ENCODE measurements around the gene RNF213.

Gene RNF213

DNA sequence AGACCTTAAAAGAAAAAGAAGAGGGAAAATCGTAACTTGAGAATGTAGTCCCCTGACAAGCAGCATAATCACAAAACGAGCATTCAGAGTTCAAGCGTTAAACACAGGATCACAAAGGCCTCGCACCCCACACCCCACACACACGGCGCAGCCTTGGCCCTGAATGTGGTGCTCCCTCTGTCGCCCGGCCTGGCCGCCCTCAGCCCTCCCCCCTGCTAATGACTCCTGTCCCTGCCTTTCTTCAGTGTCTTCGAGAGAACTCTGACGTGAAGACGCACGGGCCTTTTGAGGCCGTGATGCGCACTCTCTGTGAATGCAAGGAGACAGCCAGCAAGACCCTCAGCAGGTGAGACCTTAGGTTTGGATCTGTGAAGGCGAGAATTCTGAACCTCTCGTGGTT lies 106.9 kb downstream of the RNF213 start:
- no peak overlapping the region for H3K4me3 ChIP-seq (ENCODE audit: low read depth, low read length)
- TF ChIP-seq, protein P1, sequence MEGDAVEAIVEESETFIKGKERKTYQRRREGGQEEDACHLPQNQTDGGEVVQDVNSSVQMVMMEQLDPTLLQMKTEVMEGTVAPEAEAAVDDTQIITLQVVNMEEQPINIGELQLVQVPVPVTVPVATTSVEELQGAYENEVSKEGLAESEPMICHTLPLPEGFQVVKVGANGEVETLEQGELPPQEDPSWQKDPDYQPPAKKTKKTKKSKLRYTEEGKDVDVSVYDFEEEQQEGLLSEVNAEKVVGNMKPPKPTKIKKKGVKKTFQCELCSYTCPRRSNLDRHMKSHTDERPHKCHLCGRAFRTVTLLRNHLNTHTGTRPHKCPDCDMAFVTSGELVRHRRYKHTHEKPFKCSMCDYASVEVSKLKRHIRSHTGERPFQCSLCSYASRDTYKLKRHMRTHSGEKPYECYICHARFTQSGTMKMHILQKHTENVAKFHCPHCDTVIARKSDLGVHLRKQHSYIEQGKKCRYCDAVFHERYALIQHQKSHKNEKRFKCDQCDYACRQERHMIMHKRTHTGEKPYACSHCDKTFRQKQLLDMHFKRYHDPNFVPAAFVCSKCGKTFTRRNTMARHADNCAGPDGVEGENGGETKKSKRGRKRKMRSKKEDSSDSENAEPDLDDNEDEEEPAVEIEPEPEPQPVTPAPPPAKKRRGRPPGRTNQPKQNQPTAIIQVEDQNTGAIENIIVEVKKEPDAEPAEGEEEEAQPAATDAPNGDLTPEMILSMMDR (IDR thresholded peaks at IDR 0.05; ENCODE audit: low read depth, low read length), result no peak

DNA sequence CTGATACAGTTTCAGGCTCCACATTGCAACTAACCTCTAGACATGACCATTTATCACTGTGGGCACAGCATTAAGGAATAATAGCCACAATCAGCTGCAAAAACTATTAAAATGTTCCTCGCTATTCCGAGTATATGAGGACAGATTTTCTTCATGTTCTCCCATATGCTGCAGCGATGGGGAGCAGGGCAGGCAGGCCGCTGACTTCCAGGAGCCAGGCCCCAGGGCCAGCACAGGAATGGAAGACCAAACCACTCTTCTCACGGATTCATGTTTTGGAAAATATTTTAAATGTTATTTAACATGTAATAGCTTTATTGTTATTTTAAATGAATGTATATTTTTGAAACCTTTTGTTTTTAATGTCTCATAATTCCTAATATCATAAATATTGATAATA lies 110.5 kb downstream of the RNF213 start:
- TF ChIP-seq, protein P1 (IDR thresholded peaks at IDR 0.05; ENCODE audit: low read depth, low read length), result no peak
- H3K4me3 ChIP-seq (ENCODE audit: low read depth, low read length), result no peak overlapping the region

DNA sequence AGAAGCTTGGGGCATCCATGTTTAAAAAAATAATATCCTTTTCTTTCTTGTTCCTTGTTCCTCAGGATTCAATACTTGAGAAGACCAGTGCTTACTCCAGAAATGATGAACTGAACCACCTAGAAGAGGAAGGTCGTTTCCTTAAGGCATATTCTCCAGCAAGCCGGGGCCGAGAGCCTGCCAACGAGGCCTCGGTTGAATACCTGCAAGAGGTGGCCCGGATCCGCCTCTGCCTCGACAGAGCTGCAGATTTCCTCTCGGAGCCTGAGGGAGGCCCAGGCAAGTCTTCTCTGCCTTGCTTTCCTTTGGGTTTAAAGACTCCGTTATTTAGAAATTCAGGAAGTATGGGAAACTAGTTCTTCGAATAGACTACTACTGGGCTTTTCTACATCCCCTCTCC lies 111.8 kb downstream of the RNF213 start:
- H3K4me3 ChIP-seq (ENCODE audit: low read depth, low read length), result no peak overlapping the region

DNA sequence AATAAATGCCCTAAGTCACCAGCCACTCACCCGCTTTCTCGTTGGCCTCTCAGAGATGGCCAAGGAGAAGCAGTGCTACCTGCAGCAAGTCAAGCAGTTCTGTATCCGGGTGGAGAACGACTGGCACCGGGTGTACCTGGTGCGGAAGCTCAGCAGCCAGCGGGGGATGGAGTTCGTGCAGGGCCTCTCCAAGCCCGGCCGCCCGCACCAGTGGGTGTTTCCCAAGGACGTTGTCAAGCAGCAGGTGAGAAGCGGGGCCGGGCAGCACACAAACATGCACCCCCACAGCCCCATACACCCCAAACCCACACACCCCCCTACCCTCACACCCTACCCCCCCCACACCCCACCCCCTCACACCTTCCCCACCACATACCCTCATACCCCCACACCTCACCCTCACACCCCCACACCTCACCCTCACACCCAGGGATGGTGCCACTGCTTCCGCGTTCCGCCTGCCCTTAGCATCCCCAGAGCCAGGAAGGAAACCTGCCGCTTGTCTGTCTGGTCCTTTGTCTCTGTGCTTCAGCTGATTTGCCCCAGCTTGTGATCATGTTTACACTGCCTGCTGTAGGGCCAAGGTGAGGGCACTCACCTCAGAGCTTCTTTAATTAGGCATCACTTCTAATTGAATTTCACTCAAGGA lies 112.4 kb downstream of the RNF213 start:
- TF ChIP-seq, protein P1 (IDR thresholded peaks at IDR 0.05; ENCODE audit: low read depth, low read length), result no peak
- H3K4me3 ChIP-seq (ENCODE audit: low read depth, low read length), result no peak overlapping the region

More for the DNA sequence above, 111.8 kb downstream of the RNF213 start:
- TF ChIP-seq, protein P1 (IDR thresholded peaks at IDR 0.05; ENCODE audit: low read depth, low read length), result no peak

DNA sequence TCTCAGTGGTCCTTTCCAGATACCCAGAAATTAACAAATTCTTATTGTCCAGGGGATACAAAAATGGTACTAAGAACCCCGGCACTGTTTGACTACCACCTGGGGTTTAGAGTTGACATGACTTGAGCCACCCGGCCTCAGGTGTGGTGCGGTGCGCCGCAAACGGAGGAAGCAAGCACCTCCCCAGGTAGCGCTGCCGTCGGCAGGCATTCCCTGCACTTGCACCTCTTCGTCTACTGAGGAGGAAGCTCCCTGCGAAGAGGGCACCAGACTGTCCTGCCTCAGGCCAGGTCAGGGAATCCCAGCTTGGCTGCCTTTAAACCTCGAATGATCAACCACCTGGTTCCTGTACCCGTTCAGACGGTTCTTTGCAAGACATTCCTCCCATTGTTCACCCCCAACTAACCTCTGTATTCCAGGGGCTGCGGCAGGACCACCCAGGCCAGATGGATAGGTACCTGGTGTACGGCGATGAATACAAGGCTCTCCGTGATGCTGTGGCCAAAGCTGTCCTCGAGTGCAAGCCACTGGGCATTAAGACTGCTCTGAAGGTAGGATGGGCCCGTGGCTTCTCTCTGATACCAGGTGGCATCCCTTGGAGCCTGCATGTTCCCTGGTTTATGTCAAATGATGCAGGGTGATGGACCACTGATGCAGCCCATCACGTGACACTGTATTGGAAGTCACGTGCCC lies 113.5 kb downstream of the RNF213 start:
- TF ChIP-seq, protein P1 (IDR thresholded peaks at IDR 0.05; ENCODE audit: low read depth, low read length), result no peak
- H3K4me3 ChIP-seq (ENCODE audit: low read depth, low read length), result no peak overlapping the region

DNA sequence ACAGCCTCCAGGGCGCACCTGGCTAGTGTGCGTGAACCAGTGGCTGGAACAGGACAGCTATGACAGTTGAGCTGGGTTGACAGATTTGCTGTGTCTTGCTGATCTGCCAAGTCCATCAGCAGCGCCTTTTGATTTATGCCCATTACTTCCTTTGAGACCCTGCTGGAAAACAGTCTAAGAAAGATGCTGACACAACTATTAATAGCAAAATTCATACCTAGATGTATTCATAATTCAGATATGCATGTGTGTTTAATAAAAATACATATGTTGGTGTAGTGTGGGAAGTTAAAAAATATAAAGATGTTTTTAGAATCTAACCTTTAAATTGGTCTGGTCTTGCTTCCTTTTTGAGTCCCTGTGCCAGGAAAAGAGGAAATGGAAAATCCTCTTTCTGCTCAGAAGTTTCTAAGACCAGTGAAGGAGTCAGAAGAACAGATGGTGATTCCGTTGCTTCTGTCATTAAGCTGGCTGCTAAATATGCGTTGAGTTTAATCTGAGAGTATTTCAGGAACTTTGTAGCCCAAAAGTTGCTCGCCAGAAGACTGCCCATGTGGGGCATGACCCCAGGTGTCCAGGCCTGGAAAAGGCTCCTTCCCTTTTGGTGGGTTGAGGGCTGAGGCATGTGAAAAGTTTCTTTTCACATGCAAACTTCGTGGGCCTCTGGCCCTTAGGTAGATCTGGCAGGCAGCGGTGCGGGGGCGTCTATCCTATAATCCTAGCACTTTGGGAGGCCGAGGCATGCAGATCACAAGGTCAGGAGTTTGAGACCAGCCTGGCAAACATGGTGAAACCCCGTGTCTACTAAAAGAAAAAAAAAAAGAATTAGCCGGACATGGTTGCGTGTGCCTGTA lies 114.3 kb downstream of the RNF213 start:
- H3K4me3 ChIP-seq (ENCODE audit: low read depth, low read length), result no peak overlapping the region
- TF ChIP-seq, protein P1 (IDR thresholded peaks at IDR 0.05; ENCODE audit: low read depth, low read length), result no peak
